OCI-LY7 (cell line): ENCODE measurements around the gene PFKL. TPM values are rescaled to one million over a fixed set of nuclear protein-coding genes. Genes with fewer than 3 reads are reported as not detected.

Source experiments
- BruUV-seq: library from RNA; stranded (reverse); fragments of 400-500 nt; replicated peaks from 2 replicates; lab custom pipeline; 2021; lab: Mats Ljungman, UMichigan
- CTCF ChIA-PET: fragments of 300-600 bp; sonication (Branson Sonifier 250); formaldehyde crosslinking; loops from one replicate; lab custom pipeline; 2022; ENCODE audit warnings: antibody characterized with exemption; ENCODE audit not compliant: unreplicated experiment; lab: Charles Lee
- POLR2A ChIA-PET: fragments of 300-600 bp; sonication (Branson Sonifier 250); formaldehyde crosslinking; loops from one replicate; lab custom pipeline; 2022; ENCODE audit warnings: antibody characterized with exemption; lab: Charles Lee
- DNase-seq: peaks from one replicate; pipeline ENCODE4 v3.0.0-alpha.2; 2015; ENCODE audit warnings: low spot score
- H2AFZ ChIP-seq: fragments of 200-600 bp; sonication (generic), shearing (Covaris generic); 2 replicates; pipeline ENCODE4 v1.6.1; 2014; ENCODE audit warnings: mild to moderate bottlenecking, antibody characterized with exemption, low read length, moderate library complexity
- H3K27ac ChIP-seq: fragments of 200-600 bp; sonication (generic); 2 replicates; pipeline ENCODE4 v1.5.1; 2014; ENCODE audit warnings: mixed run types, low read depth, mild to moderate bottlenecking, moderate library complexity, low read length, inconsistent platforms; ENCODE audit not compliant: poor library complexity, severe bottlenecking
- H3K36me3 ChIP-seq: fragments of 200-600 bp; sonication (generic); 2 replicates; pipeline ENCODE4 v1.6.1; 2014; ENCODE audit warnings: mild to moderate bottlenecking, antibody characterized with exemption, low read length, moderate library complexity, mixed read lengths; ENCODE audit not compliant: insufficient read depth
- H3K4me1 ChIP-seq: fragments of 200-600 bp; sonication (generic); 2 replicates; pipeline ENCODE4 v1.5.1; 2014; ENCODE audit warnings: mild to moderate bottlenecking, low read length; ENCODE audit not compliant: insufficient read depth, poor library complexity, severe bottlenecking
- H3K4me2 ChIP-seq: fragments of 200-600 bp; sonication (generic); 2 replicates; pipeline ENCODE4 v1.6.1; 2014; ENCODE audit warnings: mild to moderate bottlenecking, low read length
- H3K4me3 ChIP-seq: fragments of 200-600 bp; sonication (generic); 2 replicates; pipeline ENCODE4 v1.5.1; 2014; ENCODE audit warnings: mild to moderate bottlenecking, low read depth, low read length; ENCODE audit not compliant: poor library complexity, severe bottlenecking
- H3K79me2 ChIP-seq: fragments of 200-600 bp; sonication (generic); 2 replicates; pipeline ENCODE4 v1.6.1; 2016; ENCODE audit warnings: low read depth, mild to moderate bottlenecking, low read length, moderate library complexity, mixed read lengths; ENCODE audit not compliant: insufficient read depth
- H3K9me2 ChIP-seq: fragments of 200-600 bp; sonication (generic); 2 replicates; pipeline ENCODE4 v1.6.1; 2016; ENCODE audit warnings: mild to moderate bottlenecking, low read length, mixed read lengths; ENCODE audit not compliant: insufficient read depth
- H3K9me3 ChIP-seq: fragments of 200-600 bp; sonication (generic); 2 replicates; pipeline ENCODE4 v1.6.1; 2014; ENCODE audit warnings: mild to moderate bottlenecking, mixed run types, low read length, mixed read lengths
- H4K20me1 ChIP-seq: fragments of 200-600 bp; sonication (generic); 2 replicates; pipeline ENCODE4 v1.6.1; 2014; ENCODE audit warnings: mild to moderate bottlenecking, antibody characterized with exemption, low read length, moderate library complexity, mixed read lengths; ENCODE audit not compliant: insufficient read depth
- EZH2phosphoT487 ChIP-seq: fragments of 200-600 bp; sonication (generic); IDR thresholded peaks from 2 replicates; pipeline ENCODE4 v1.6.1; 2018; ENCODE audit warnings: low read depth, borderline replicate concordance, mild to moderate bottlenecking, mixed run types, antibody characterized with exemption, low read length, moderate library complexity, mixed read lengths
- intact Hi-C: fragments of 100-400 bp; cut with micrococcal nuclease; formaldehyde crosslinking; loops from one replicate; pipeline ENCODE4 v1.10.0; 2022; ENCODE audit not compliant: unreplicated experiment
- total RNA-seq, 2 experiments: library from RNA; depleted of rRNA in 1 of 2; stranded (reverse); fragments of >200 nt in 1 of 2; shearing (Covaris generic) in 1 of 2; gene quantifications; 2 replicates each; pipeline ENCODE4 v1.2.3, GENCODE V29; 2014 to 2022
- TF ChIP-seq, protein P1 (sequence below): fragments of 200-600 bp; sonication (generic); conservative IDR thresholded peaks from 2 replicates; pipeline ENCODE4 v1.5.1; 2014; ENCODE audit warnings: mild to moderate bottlenecking, antibody characterized with exemption, low read length, moderate library complexity, mixed read lengths

The PFKL gene
- total RNA-seq, 2 experiments from 2014 or later: 102 to 128 TPM

DNA sequence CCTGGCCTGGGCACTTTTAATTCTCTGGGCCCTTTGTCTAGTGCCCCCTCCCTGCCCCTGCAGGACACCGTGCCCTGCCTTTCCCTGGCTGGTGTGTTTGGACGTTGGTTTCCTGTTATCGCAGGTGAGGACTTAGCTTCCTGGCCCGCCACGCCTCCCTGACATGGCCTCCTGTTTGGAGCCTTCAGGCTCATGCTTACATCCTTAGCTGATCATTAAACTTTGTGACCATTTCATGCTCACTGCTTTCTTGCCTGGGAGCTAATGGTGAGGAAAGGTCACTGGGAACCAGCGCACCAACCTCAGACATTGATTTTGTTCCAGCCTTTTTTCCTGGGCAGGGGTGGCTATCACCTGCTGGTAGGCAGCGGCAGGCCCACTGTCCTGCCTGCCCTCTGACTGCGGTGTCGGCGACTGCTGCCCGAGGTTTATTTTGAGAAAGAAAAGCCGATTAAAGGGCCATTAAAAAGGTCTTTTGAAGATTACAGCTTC is 3.7 kb downstream of the PFKL start:
- Histone ChIP-seq H3K9me3 (no peaks in the 10 kb centered on the region), H3K36me3 (peaks cover 9% of the 10 kb centered on the region; the same call in 1 of the 2 replicates), H3K4me3 (no peak overlapping the region), H4K20me1 (no peaks in the 10 kb centered on the region; the same call in 1 of the 2 replicates), H3K4me2 (peak overlapping the region; percentile 87; the same call in 1 of the 2 replicates), H2AFZ (no peak overlapping the region), H3K9me2 (no peaks in the 10 kb centered on the region), H3K79me2 (peaks cover 7% of the 10 kb centered on the region; the same call in 1 of the 2 replicates), H3K27ac (peak overlapping the region; percentile 29), H3K4me1 (peaks cover 53% of the 10 kb centered on the region)
- ChIA-PET CTCF (no interaction called here), POLR2A (interaction anchor here (0.7 to 0.9 kb wide), 2 partner anchors 498 to 1412 kb away, joined by 3 read pairs; no protein-coding TSS in a partner anchor)
- DNase-seq: peak; percentile 50
- intact Hi-C loops: no loop called here
- TF ChIP-seq, protein P1, sequence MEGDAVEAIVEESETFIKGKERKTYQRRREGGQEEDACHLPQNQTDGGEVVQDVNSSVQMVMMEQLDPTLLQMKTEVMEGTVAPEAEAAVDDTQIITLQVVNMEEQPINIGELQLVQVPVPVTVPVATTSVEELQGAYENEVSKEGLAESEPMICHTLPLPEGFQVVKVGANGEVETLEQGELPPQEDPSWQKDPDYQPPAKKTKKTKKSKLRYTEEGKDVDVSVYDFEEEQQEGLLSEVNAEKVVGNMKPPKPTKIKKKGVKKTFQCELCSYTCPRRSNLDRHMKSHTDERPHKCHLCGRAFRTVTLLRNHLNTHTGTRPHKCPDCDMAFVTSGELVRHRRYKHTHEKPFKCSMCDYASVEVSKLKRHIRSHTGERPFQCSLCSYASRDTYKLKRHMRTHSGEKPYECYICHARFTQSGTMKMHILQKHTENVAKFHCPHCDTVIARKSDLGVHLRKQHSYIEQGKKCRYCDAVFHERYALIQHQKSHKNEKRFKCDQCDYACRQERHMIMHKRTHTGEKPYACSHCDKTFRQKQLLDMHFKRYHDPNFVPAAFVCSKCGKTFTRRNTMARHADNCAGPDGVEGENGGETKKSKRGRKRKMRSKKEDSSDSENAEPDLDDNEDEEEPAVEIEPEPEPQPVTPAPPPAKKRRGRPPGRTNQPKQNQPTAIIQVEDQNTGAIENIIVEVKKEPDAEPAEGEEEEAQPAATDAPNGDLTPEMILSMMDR: no peak
- TF ChIP-seq EZH2phosphoT487: no peak
- BruUV-seq: no TSS peak

DNA sequence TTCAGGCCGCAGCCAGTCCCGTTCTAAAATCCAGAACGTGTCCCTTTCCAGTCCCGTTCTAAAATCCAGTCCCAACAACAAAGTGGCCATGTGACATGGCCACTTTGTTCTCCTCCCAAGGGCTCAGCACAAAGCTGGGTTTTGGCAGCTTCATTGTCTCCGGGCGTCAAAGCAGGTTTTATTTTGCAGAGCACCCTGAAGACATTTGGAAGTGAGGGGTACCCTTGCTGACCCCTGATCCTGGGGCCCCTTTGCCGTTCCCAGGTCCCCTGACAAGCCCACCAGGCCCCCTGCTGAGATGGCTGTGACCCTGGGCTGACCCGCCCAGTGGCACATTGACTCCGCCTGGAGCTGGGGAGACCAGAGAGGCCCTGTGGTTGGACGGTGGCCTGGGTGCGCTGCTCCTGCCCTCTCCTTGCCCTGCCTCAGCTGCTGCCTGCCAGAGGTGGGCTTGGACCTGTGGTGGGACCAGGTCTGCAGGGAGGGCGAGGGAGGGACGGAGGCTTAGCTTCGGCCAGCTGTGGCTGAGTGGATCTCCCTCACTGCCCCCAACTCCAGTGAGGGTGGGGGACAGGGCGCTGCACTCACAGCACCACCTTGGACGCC is 4.3 kb downstream of the PFKL start:
- peaks cover 7% of the 10 kb centered on the region; the same call in 1 of the 2 replicates for H3K79me2 ChIP-seq
- peaks cover 9% of the 10 kb centered on the region; the same call in 1 of the 2 replicates for H3K36me3 ChIP-seq
- no TSS peak for BruUV-seq
- H3K4me1 ChIP-seq: peaks cover 48% of the 10 kb centered on the region
- H3K4me2 ChIP-seq: 0 out of 2 replicates have a peak overlapping the region, but pooled peaks have one; percentile 87
- H2AFZ ChIP-seq: no peak overlapping the region
- intact Hi-C loops: no loop called here
- H3K9me2 ChIP-seq: no peaks in the 10 kb centered on the region
- H3K9me3 ChIP-seq: no peaks in the 10 kb centered on the region
- H4K20me1 ChIP-seq: no peaks in the 10 kb centered on the region; the same call in 1 of the 2 replicates
- H3K27ac ChIP-seq: no peak overlapping the region
- POLR2A ChIA-PET: interaction anchor here (0.7 to 0.9 kb wide), 2 partner anchors 499 to 1412 kb away, joined by 3 read pairs; no protein-coding TSS in a partner anchor
- no peak for TF ChIP-seq EZH2phosphoT487
- CTCF ChIA-PET: no interaction called here
- no peak overlapping the region for H3K4me3 ChIP-seq
- DNase-seq: no peak

DNA sequence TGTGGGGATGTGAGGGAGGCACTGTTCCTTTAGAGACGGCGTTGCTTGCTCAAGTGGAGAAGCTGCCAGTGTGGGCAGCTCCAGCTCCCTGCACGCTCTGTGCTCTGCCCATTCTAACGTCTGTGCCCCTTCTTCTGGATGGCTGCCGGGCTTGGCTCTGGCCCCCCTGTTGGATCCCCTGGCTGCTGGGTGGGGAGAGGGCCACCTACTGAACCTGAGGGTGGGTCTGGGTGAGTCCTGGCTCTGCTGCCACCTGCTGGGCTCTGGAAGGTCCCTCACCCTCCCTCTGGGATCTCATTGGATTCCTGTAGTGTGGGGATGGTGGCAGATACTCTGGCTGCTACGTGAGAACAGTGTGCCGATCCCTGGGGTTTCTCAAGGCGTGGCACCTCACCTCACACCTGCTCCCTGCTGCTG is 5.0 kb downstream of the PFKL start:
- Histone ChIP-seq H3K4me2 (no peak overlapping the region; the same call in 1 of the 2 replicates), H3K9me3 (no peaks in the 10 kb centered on the region), H3K36me3 (peaks cover 9% of the 10 kb centered on the region; the same call in 1 of the 2 replicates), H3K9me2 (no peaks in the 10 kb centered on the region), H3K79me2 (peaks cover 7% of the 10 kb centered on the region; the same call in 1 of the 2 replicates), H4K20me1 (no peaks in the 10 kb centered on the region; the same call in 1 of the 2 replicates), H2AFZ (no peak overlapping the region), H3K27ac (no peak overlapping the region), H3K4me1 (peaks cover 43% of the 10 kb centered on the region), H3K4me3 (no peak overlapping the region)
- POLR2A ChIA-PET: no interaction called here
- intact Hi-C loops: no loop called here
- TF ChIP-seq EZH2phosphoT487: no peak
- TF ChIP-seq, protein P1: peak; percentile 88
- CTCF ChIA-PET: no interaction called here
- BruUV-seq: no TSS peak
- peak; percentile 72 for DNase-seq
